H54 (cell line): Measurements from ENCODE around the gene PIGB.
"Not testable (repeated sequence)": the region's sequence is repeated elsewhere in the genome, so short reads cannot be mapped to it uniquely, and the experiment has no call there.

Experiments
- DNase-seq: peaks from one replicate; pipeline ENCODE4 v3.0.0; 2011; ENCODE audit warnings: low spot score, mixed read lengths; ENCODE audit not compliant: insufficient read length
- FAIRE-seq: peaks from 3 replicates; lab custom pipeline; 2011; peaks lifted over from hg19 to GRCh38; lab: Jason Lieb, UNC
- POLR2A ChIP-seq: IDR thresholded peaks from 2 replicates; pipeline ENCODE4 v1.6.1; 2011; ENCODE audit warnings: low read depth, mild to moderate bottlenecking, low read length

PIGB gene

GRCh38 chr15:55387027-55387426, 68.0 kb downstream of the PIGB start:
- no peak for TF ChIP-seq POLR2A
- DNase-seq: no peak
- FAIRE-seq: no peak

GRCh38 chr15:55389264-55389607, 70.2 kb downstream of the PIGB start:
- no peak for DNase-seq
- TF ChIP-seq POLR2A: no peak
- no peak for FAIRE-seq

GRCh38 chr15:55394694-55395093, 75.7 kb downstream of the PIGB start:
- DNase-seq: no peak
- TF ChIP-seq POLR2A: no peak
- FAIRE-seq: no peak

GRCh38 chr15:55398243-55398642, 79.2 kb downstream of the PIGB start:
- TF ChIP-seq POLR2A: no peak
- DNase-seq (no peak), FAIRE-seq (no peak)

- not testable (repeated sequence) for FAIRE-seq, DNase-seq
Observed at GRCh38 chr15:55400050-55400449, 81.0 kb downstream of the PIGB start.

- FAIRE-seq (no peak), DNase-seq (no peak)
- no peak for TF ChIP-seq POLR2A
Observed at GRCh38 chr15:55401786-55402246, 82.8 kb downstream of the PIGB start.

GRCh38 chr15:55402707-55403106, 83.7 kb downstream of the PIGB start:
- no peak for FAIRE-seq

GRCh38 chr15:55403531-55403930, 84.5 kb downstream of the PIGB start:
- FAIRE-seq (no peak), DNase-seq (no peak)
- TF ChIP-seq POLR2A: no peak

More at GRCh38 chr15:55402707-55403106, 83.7 kb downstream of the PIGB start:
- no peak for DNase-seq
- TF ChIP-seq POLR2A: no peak
